Vagina (tissue), 2 donors: ENCODE measurements around the gene INSR. TPM values are rescaled to one million over a fixed set of nuclear protein-coding genes. Genes with fewer than 3 reads are reported as not detected.

ENCODE experiments used
- DNase-seq, 2 donors: peaks; one replicate each; pipeline ENCODE4 v3.0.0-alpha.2; 2017; ENCODE audit errors: extremely low spot score in 2 of 2
- H3K27ac ChIP-seq: fragments of 200-600 bp; sonication (generic); one replicate; pipeline ENCODE4 v1.5.1; 2019
- H3K27me3 ChIP-seq: fragments of 200-600 bp; sonication (generic); one replicate; pipeline ENCODE4 v1.5.1; 2019
- H3K36me3 ChIP-seq, 2 donors: fragments of 200-600 bp; sonication (generic); one replicate each; pipeline ENCODE4 v1.5.1; 2017 to 2019
- H3K4me1 ChIP-seq: fragments of 200-600 bp; sonication (generic); one replicate; pipeline ENCODE4 v1.5.1; 2019
- H3K4me3 ChIP-seq, 2 donors: fragments of 200-600 bp; sonication (generic); 1 replicate in 1 of 2; 2 replicates in 1 of 2; pipeline ENCODE4 v1.5.1; 2016 to 2019
- H3K9me3 ChIP-seq: fragments of 200-600 bp; sonication (generic); one replicate; pipeline ENCODE4 v1.5.1; 2019
- POLR2A ChIP-seq, 2 donors: fragments of 450-650 bp; IDR thresholded peaks; one replicate each; pipeline ENCODE4 v1.6.1; 2017; ENCODE audit warnings: antibody characterized with exemption in 2 of 2, mild to moderate bottlenecking in 2 of 2, moderate library complexity in 2 of 2
- POLR2AphosphoS5 ChIP-seq, 2 donors: sonication (generic); formaldehyde crosslinking; IDR thresholded peaks; one replicate each; pipeline ENCODE4 v1.9.0; 2017; ENCODE audit warnings: antibody characterized with exemption in 2 of 2, mild to moderate bottlenecking in 2 of 2, low read depth in 1 of 2; ENCODE audit not compliant: insufficient read depth in 1 of 2
- intact Hi-C: fragments of 100-400 bp; cut with DNase I; formaldehyde crosslinking; loops from one replicate; pipeline ENCODE4 v1.15.1; 2023
- total RNA-seq: library from RNA; depleted of rRNA; stranded (reverse); fragments of >200 nt; gene quantifications from one replicate; pipeline ENCODE4 v1.2.3, GENCODE V29; 2016
- TF ChIP-seq, protein P1 (sequence below), 3 experiments: fragments of 450-650 bp in 2 of 3; fragments of 200-600 bp in 1 of 3; sonication (generic) in 1 of 3; IDR thresholded peaks; one replicate each; pipeline ENCODE4 v1.5.1; 2017 to 2019; ENCODE audit warnings: antibody characterized with exemption in 3 of 3, mild to moderate bottlenecking in 2 of 3, moderate library complexity in 2 of 3

Gene INSR
- 86.7 TPM for total RNA-seq

DNA sequence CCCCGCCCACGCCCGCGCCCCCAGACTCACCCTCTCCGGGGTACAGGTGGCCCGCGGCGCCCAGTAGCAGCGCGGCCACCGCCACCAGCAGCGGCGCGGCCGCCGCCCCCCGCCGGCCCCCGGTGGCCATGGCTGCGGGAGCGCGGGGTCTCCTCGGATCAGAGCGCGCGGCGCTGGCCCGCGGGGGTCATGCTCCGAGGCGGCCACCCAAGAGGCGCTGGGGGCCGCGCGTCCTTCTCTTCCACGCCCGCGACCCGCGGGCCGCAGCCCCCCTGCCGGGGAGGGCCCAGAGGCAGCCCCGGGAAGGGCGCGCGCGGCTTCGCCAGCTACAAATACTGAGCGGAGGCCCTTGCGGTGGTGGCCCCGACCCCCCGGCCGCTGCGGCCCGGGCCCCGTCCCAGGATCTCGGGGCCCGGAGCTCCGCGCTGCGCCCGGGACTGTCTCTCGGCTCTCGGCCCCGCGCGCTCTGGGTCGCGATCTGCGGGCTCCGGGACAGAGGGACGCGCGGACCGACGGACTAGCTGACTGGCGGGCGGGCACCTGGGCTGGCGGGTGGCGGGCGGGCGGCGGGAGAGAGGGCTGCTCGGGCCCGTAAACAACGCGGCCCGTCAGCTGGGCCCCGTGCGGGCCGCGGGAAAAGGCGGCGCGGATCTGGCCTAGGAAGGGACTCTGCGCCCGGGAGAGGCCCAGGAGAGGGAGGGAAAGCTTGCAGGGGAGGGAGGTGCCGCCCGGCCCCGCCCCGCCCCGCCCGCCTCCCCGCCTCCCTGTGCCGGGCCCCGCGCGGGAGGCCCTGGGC is at the start of gene INSR:
Gene INSR (minus strand): TSS at position 653 of the 796 bp plus-strand sequence. CDS start 523 bp downstream, at position 130.
- H3K4me1 ChIP-seq, result peaks cover 34% of the 10 kb centered on the region
- peak within 1 kb of the TSS; percentile 81 for H3K27ac ChIP-seq
- intact Hi-C loops, result loop anchor here (1.0 kb wide), 1 partner anchor 96 kb away; no protein-coding TSS in a partner anchor
- H3K36me3 ChIP-seq, result no peaks in the 10 kb centered on the region
- TF ChIP-seq, protein P1, sequence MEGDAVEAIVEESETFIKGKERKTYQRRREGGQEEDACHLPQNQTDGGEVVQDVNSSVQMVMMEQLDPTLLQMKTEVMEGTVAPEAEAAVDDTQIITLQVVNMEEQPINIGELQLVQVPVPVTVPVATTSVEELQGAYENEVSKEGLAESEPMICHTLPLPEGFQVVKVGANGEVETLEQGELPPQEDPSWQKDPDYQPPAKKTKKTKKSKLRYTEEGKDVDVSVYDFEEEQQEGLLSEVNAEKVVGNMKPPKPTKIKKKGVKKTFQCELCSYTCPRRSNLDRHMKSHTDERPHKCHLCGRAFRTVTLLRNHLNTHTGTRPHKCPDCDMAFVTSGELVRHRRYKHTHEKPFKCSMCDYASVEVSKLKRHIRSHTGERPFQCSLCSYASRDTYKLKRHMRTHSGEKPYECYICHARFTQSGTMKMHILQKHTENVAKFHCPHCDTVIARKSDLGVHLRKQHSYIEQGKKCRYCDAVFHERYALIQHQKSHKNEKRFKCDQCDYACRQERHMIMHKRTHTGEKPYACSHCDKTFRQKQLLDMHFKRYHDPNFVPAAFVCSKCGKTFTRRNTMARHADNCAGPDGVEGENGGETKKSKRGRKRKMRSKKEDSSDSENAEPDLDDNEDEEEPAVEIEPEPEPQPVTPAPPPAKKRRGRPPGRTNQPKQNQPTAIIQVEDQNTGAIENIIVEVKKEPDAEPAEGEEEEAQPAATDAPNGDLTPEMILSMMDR (IDR thresholded peaks at IDR 0.05), result no peak
- TF ChIP-seq POLR2A (IDR thresholded peaks at IDR 0.05) (peak in 1 of 2 donors; percentile 56), POLR2AphosphoS5 (IDR thresholded peaks at IDR 0.05; ENCODE audit: insufficient read depth in 1 of 2, low read depth in 1 of 2) (peak; percentile 48 to 58)
- H3K4me3 ChIP-seq, result peak within 1 kb of the TSS; percentile 71 to 100
- H3K9me3 ChIP-seq, result no peaks in the 10 kb centered on the region
- peak in 1 of 2 donors; percentile 89 for DNase-seq
- H3K27me3 ChIP-seq, result no peaks in the 10 kb centered on the region

DNA sequence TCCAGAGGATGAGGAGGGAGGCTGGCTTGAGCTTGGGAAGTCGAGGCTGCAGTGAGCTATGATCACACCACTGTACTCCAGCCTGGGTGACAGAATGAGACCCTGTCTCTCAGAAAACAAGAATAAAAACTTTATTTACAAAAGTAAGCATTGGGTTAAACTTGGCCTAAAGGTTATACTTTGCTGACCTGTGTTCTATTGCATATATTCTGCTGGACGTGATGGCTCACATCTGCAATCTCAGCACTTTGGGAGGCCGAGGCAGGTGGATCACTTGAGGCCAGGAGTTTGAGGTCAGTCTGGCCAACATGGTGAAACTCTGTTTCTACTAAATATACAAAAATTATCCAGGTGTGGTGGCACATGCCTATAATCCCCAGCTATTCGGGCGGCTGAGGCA is 47.9 kb upstream of the INSR start:
- Histone ChIP-seq H3K4me3 (no peak overlapping the region), H3K27me3 (no peaks in the 10 kb centered on the region), H3K27ac (no peak overlapping the region), H3K4me1 (no peaks in the 10 kb centered on the region), H3K36me3 (no peaks in the 10 kb centered on the region), H3K9me3 (no peaks in the 10 kb centered on the region)
- intact Hi-C loops, result loop anchor here (5.0 kb wide), 1 partner anchor 240 kb away; no protein-coding TSS in a partner anchor
- no peak for TF ChIP-seq POLR2AphosphoS5 (IDR thresholded peaks at IDR 0.05; ENCODE audit: insufficient read depth in 1 of 2, low read depth in 1 of 2)
- TF ChIP-seq, protein P1 (IDR thresholded peaks at IDR 0.05), result no peak
- no peak for TF ChIP-seq POLR2A (IDR thresholded peaks at IDR 0.05)
- no peak for DNase-seq

DNA sequence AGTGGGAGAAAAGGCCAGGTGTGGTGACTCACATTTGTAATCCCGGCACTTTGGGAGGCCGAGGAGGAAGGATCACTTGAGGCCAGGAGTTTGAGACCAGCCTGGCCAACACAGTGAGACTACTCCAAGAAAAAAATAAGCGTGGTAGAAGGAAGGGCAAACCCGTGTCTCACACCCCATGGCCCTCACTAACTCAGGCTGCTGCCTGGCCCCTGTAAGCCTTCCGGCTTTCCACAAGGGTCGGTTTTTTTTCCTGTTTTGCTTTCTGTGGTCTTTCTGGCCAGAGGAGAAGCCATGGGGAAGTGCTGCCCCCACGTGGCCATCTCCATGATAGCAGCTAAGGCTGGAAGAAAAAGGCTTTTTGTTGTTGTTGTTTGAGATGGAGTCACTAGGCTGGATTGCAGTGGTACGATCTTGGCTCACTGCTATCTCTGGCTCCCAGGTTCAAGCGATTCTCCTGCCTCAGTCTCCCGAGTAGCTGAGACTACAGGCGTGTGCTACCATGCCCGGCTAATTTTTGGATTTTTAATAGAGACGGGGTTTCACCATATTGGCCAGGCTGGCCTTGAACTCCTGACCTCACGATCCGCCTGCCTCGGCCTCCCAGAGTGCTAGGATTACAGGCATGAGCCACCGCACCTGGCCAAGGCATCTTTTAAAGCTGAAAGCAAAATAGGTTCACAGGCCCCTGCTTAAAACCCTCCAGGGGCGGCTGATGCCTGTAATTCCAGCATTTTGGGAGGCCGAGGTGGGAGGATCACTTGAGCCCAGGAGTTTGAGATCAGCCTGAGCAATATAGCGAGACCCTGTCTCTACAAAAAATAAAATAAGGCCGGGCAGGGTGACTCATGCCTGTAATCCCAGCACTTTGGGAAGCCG is 47.0 kb upstream of the INSR start:
- intact Hi-C loops, result loop anchor here (5.0 kb wide), 1 partner anchor 239 kb away; no protein-coding TSS in a partner anchor
- TF ChIP-seq POLR2AphosphoS5 (IDR thresholded peaks at IDR 0.05; ENCODE audit: insufficient read depth in 1 of 2, low read depth in 1 of 2), result peak in 1 of 2 donors; percentile 39
- TF ChIP-seq POLR2A (IDR thresholded peaks at IDR 0.05), result no peak
- TF ChIP-seq, protein P1 (IDR thresholded peaks at IDR 0.05), result peak; percentile 87 to 94 (median 94)
- Histone ChIP-seq H3K4me1 (peaks cover 4% of the 10 kb centered on the region), H3K4me3 (no peak overlapping the region), H3K36me3 (no peaks in the 10 kb centered on the region), H3K27me3 (no peaks in the 10 kb centered on the region), H3K9me3 (no peaks in the 10 kb centered on the region), H3K27ac (no peak overlapping the region)
- no peak for DNase-seq

DNA sequence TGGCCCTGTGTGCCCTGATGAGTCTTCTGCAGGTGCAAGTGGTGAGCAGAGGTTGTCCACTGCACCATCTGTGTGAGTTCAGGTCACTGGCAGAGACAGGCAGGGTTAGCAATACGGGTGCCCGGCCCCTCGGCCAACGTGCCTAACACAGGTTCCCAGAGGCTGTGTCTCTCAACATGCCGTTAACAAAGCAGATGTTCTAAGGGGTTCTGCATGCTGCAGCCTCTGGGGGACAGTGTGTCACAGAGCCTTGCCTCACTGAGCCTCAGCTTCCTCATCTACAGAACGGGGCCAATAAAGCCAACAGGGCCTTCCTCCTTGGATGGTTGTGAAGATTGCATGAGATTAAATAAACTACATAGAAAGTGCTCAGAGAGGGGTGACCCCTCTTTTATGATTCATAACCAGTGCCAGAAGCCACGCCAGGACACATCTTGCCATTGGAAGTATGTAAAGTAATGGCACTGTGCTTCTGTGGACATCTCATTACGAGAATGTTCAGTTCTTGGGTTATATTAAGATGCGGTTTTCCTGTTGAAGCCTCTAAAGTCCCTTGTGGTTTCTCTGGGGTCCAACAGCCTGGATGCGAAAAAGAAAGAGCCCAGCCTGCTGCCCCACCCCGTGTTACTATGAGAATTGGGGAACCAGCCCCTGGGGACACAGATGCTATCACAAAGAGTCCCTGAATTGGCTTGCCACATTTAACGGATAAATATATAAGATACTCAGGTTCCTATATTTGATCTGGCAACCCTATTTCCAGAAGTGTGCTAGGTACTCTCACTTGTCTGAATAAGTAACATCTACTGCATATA is 43.4 kb upstream of the INSR start:
- no peak for TF ChIP-seq POLR2AphosphoS5 (IDR thresholded peaks at IDR 0.05; ENCODE audit: insufficient read depth in 1 of 2, low read depth in 1 of 2)
- TF ChIP-seq, protein P1 (IDR thresholded peaks at IDR 0.05), result no peak
- no peak for TF ChIP-seq POLR2A (IDR thresholded peaks at IDR 0.05)
- no peaks in the 10 kb centered on the region for H3K36me3 ChIP-seq
- DNase-seq, result no peak
- no peak overlapping the region for H3K4me3 ChIP-seq
- H3K9me3 ChIP-seq, result no peaks in the 10 kb centered on the region
- H3K4me1 ChIP-seq, result peaks cover 4% of the 10 kb centered on the region
- H3K27ac ChIP-seq, result no peak overlapping the region
- intact Hi-C loops, result loop anchor here (5.0 kb wide), 1 partner anchor 185 kb away; no protein-coding TSS in a partner anchor
- no peaks in the 10 kb centered on the region for H3K27me3 ChIP-seq
